HepG2 (cell line): ENCODE results near the gene MXRA8. TPM values are rescaled to one million over a fixed set of nuclear protein-coding genes. Genes with fewer than 3 reads are reported as not detected.
A peak's percentile ranks its signal among the peaks of the same experiment; 100 is the strongest.

Source experiments
- CEBPZ ChIP-seq: IDR thresholded peaks from 2 replicates; pipeline ENCODE4 v1.6.1; 2012; ENCODE audit warnings: low read length, improper control_type of control experiment
- GMEB2 ChIP-seq: IDR thresholded peaks from 2 replicates; pipeline ENCODE4 v1.6.1; 2016; ENCODE audit warnings: missing biosample characterization, missing genetic modification reagents, low read depth
- HIC2 ChIP-seq: sonication (generic); formaldehyde crosslinking; IDR thresholded peaks from 2 replicates; pipeline ENCODE4 v1.9.0; 2022; ENCODE audit warnings: low read depth, missing genetic modification reagents
- MAFK ChIP-seq, 2 experiments: IDR thresholded peaks in 1 of 2; conservative IDR thresholded peaks in 1 of 2; 2 replicates each; pipeline ENCODE4 v1.6.1; 2011; ENCODE audit warnings: improper control_type of control experiment in 2 of 2, low read length in 2 of 2
- PAF1 ChIP-seq: IDR thresholded peaks from 2 replicates; pipeline ENCODE4 v1.6.1; 2016; ENCODE audit warnings: missing genetic modification reagents, missing compliant biosample characterization
- PRDM4 ChIP-seq: sonication (generic); formaldehyde crosslinking; IDR thresholded peaks from 2 replicates; pipeline ENCODE4 v1.9.0; 2021; ENCODE audit warnings: missing genetic modification reagents, borderline replicate concordance
- RBM39 ChIP-seq: fragments of 200-400 bp; formaldehyde crosslinking; IDR thresholded peaks from one replicate; pipeline ENCODE4 v1.6.1; 2018; ENCODE audit warnings: antibody characterized with exemption, mild to moderate bottlenecking, low read depth, low read length; ENCODE audit not compliant: poor library complexity, severe bottlenecking
- SRF ChIP-seq: IDR thresholded peaks from 2 replicates; pipeline ENCODE4 v1.6.1; 2011; ENCODE audit warnings: mild to moderate bottlenecking, low read depth, low read length, moderate library complexity
- THRA ChIP-seq: sonication (generic); formaldehyde crosslinking; IDR thresholded peaks from 2 replicates; pipeline ENCODE4 v1.4.0; 2020; ENCODE audit warnings: missing genetic modification reagents, borderline replicate concordance
- ZBTB25 ChIP-seq: IDR thresholded peaks from 2 replicates; pipeline ENCODE4 v1.6.1; 2018; ENCODE audit warnings: missing genetic modification reagents
- ZNF350 ChIP-seq: sonication (generic); formaldehyde crosslinking; IDR thresholded peaks from 2 replicates; pipeline ENCODE4 v1.4.0; 2020; ENCODE audit warnings: mild to moderate bottlenecking, low read depth, missing genetic modification reagents, borderline replicate concordance
- ZNF510 ChIP-seq: sonication (generic); formaldehyde crosslinking; IDR thresholded peaks from 2 replicates; pipeline ENCODE4 v1.4.0; 2020; ENCODE audit warnings: low read depth, mild to moderate bottlenecking, missing genetic modification reagents
- ZNF598 ChIP-seq: sonication (generic); formaldehyde crosslinking; IDR thresholded peaks from 2 replicates; pipeline ENCODE4 v1.5.1; 2020; ENCODE audit warnings: mild to moderate bottlenecking, missing genetic modification reagents, borderline replicate concordance
- polyA plus RNA-seq, 8 experiments: library from polyadenylated mRNA; depleted of rRNA in 3 of 8; stranded (reverse) in 7 of 8; unstranded in 1 of 8; fragments of >200 nt; fragmentation: Illumina TruSeq in 4 of 8; extraction: Trizol in 4 of 8; gene quantifications; 2 replicates each; pipeline versions ENCODE4 v1.2.1 to v1.2.3, GENCODE V29; 2011 to 2016; ENCODE audit warnings: low read depth in 4 of 8, missing spikeins in 1 of 8, mixed read lengths in 1 of 8; ENCODE audit not compliant: insufficient read depth in 1 of 8
- total RNA-seq, 5 experiments: library from RNA; depleted of rRNA; stranded (reverse); fragments of >200 nt; fragmentation: Illumina TruSeq; extraction: Trizol; gene quantifications; 2 replicates each; pipeline ENCODE4 v1.2.3, GENCODE V29; 2016; ENCODE audit warnings: low read depth in 1 of 5

MXRA8 gene
- total and polyA plus RNA-seq, 2 of the 13 experiments (the other 11 are each of a cell fraction or from before 2014, with no cell fraction given) = 19.8 to 44.8 TPM

GRCh38 chr1:1358433-1359271 lies at the start of gene MXRA8 (continued):
- no peak for TF ChIP-seq THRA (CRISPR knock-in tag)
- TF ChIP-seq ZBTB25 (CRISPR knock-in tag) = peak; percentile 38; the same call in 1 of the 2 replicates
- TF ChIP-seq HIC2 (CRISPR knock-in tag) = no peak
- TF ChIP-seq ZNF598 (CRISPR knock-in tag) = no peak
- TF ChIP-seq ZNF510 = no peak
- TF ChIP-seq RBM39 = no peak
- no peak for TF ChIP-seq GMEB2
- no peak for TF ChIP-seq MAFK (conservative IDR thresholded peaks at IDR 0.05 in 1 of 2, IDR thresholded peaks at IDR 0.05 in 1 of 2; ENCODE audit: low read length in 2 of 2)
- TF ChIP-seq PRDM4 (CRISPR knock-in tag) = no peak
- TF ChIP-seq PAF1 (CRISPR knock-in tag) = no peak
- TF ChIP-seq CEBPZ = no peak
- TF ChIP-seq ZNF350 (CRISPR knock-in tag) = no peak; the same call in 1 of the 2 replicates
- TF ChIP-seq SRF = no peak
